Activated naive CD4-positive, alpha-beta T cell treated with anti-CD3 and anti-CD28 coated beads, Interleukin-2, amount 50 U/mL, for 24 hours (primary cell): Measurements from ENCODE around the gene KANSL1.

ENCODE experiments used
- H3K27ac Mint-ChIP-seq: one replicate; pipeline ENCODE4 v1.8.0; 2021; ENCODE audit warnings: mild to moderate bottlenecking, mixed read lengths
- H3K27me3 Mint-ChIP-seq: one replicate; pipeline ENCODE4 v1.8.0; 2021; ENCODE audit warnings: mixed read lengths
- H3K36me3 Mint-ChIP-seq: one replicate; pipeline ENCODE4 v1.8.0; 2021; ENCODE audit warnings: mixed read lengths
- H3K4me1 Mint-ChIP-seq: one replicate; pipeline ENCODE4 v1.8.0; 2021; ENCODE audit warnings: mixed read lengths
- H3K4me3 Mint-ChIP-seq: one replicate; pipeline ENCODE4 v1.8.0; 2021; ENCODE audit warnings: mild to moderate bottlenecking, mixed read lengths
- H3K9me3 Mint-ChIP-seq: one replicate; pipeline ENCODE4 v1.8.0; 2021; ENCODE audit warnings: mixed read lengths

Gene KANSL1

GRCh38 chr17:46143827-46144236 is 49.4 kb downstream of the KANSL1 start:
- Mint-ChIP-seq H3K27ac (peak overlapping the region; percentile 42), H3K36me3 (peaks cover 4% of the 10 kb centered on the region), H3K4me3 (peak overlapping the region; percentile 40), H3K9me3 (no peaks in the 10 kb centered on the region), H3K4me1 (peaks cover 95% of the 10 kb centered on the region), H3K27me3 (no peaks in the 10 kb centered on the region)

DNA sequence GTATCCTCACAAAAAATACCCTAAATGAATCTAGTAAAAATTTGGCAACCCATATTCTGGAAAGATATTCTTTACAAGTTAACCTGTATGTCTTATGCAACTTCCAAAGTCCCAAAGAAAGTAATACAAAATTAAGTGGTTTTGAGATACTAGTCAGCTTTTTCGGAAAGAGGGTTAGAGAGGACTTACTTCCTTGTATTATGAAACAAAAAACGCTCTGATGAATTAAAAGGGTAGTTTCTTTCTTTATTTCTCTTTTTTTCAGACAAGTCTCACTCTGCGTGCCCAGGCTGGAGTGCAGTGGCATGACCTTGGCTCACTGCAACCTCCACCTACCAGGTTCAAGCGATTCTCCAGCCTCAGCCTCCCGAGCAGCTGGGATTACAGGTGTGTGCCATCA is 51.6 kb downstream of the KANSL1 start:
- H3K4me3 Mint-ChIP-seq, result peak overlapping the region; percentile 62
- H3K36me3 Mint-ChIP-seq, result peaks cover 4% of the 10 kb centered on the region
- H3K27ac Mint-ChIP-seq, result peak overlapping the region; percentile 60
- H3K9me3 Mint-ChIP-seq, result no peaks in the 10 kb centered on the region
- H3K4me1 Mint-ChIP-seq, result peaks cover 96% of the 10 kb centered on the region
- no peaks in the 10 kb centered on the region for H3K27me3 Mint-ChIP-seq

DNA sequence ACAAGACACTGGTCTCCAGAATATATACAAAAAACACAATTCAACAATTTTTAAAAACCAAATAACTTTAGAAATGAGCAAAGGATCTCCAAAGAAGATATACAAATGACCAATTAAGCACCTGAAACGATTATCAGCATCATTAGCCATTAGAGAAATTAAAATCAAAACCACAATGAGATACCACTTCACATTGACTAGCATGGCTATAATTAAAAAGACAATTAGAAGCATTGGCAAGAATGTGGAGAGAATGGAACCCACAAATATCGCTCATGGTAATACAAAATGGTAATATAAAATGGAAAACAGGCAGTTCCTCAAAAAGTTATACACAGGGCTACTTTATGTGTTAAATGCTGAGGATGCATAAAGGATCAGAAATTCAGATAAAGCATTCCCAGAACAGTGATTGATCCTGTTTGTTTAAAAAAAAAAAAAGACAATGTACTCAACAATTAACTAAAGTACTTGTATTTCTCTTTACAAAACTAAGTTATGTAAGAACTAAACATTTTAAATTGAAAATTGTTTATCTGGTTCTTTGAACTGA is 52.5 kb downstream of the KANSL1 start:
- H3K4me1 Mint-ChIP-seq, result peaks cover 97% of the 10 kb centered on the region
- no peaks in the 10 kb centered on the region for H3K27me3 Mint-ChIP-seq
- H3K27ac Mint-ChIP-seq, result peak overlapping the region; percentile 46

GRCh38 chr17:46139432-46140210 is 53.6 kb downstream of the KANSL1 start:
- H3K4me1 Mint-ChIP-seq, result peaks cover 97% of the 10 kb centered on the region
- H3K9me3 Mint-ChIP-seq, result no peaks in the 10 kb centered on the region
- peaks cover 2% of the 10 kb centered on the region for H3K36me3 Mint-ChIP-seq
- H3K27ac Mint-ChIP-seq, result peak overlapping the region; percentile 89
- peak overlapping the region; percentile 68 for H3K4me3 Mint-ChIP-seq
- no peaks in the 10 kb centered on the region for H3K27me3 Mint-ChIP-seq

More for the DNA sequence above, 52.5 kb downstream of the KANSL1 start:
- Mint-ChIP-seq H3K9me3 (no peaks in the 10 kb centered on the region), H3K4me3 (peak overlapping the region; percentile 41), H3K36me3 (peaks cover 2% of the 10 kb centered on the region)

- Mint-ChIP-seq H3K4me1 (peaks cover 95% of the 10 kb centered on the region), H3K9me3 (no peaks in the 10 kb centered on the region), H3K4me3 (peak overlapping the region; percentile 68), H3K36me3 (peaks cover 4% of the 10 kb centered on the region), H3K27me3 (no peaks in the 10 kb centered on the region), H3K27ac (peak overlapping the region; percentile 89)
Measured at GRCh38 chr17:46138473-46138872, 54.8 kb downstream of the KANSL1 start.

GRCh38 chr17:46136820-46137219 is 56.4 kb downstream of the KANSL1 start:
- Mint-ChIP-seq H3K4me3 (no peak overlapping the region), H3K27ac (peak overlapping the region; percentile 3)

DNA sequence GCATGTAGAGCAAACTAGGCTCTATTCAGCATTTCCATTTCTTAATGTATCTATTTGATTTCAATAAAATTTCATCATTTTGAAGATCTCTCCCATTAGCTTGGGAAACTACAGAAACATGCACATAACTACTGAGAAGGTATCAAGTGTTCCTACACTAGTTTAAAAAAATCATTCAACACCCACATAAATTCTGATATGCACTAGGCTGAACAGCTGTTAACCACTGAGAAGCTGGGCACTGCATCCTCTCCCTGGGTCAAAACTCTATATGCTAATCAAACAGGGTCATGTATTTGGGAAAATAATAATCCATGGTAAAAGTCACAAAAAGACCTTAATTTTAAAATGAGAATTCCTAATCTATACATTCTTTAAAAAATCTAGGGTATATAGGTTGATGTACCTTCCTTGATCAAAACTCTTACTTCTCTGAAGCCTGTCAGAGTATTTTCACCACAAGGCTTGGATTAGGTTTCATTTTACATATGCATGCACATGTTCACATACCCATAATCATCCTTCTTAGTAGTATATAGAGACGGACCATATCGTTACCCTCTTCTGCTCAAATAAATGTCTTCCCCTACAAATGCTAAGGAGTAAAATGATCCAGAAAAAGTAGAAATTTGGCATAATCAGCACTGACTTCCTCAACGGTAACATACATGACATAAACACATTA is 57.2 kb downstream of the KANSL1 start:
- Mint-ChIP-seq H3K27me3 (no peaks in the 10 kb centered on the region), H3K9me3 (no peaks in the 10 kb centered on the region), H3K4me1 (peaks cover 98% of the 10 kb centered on the region), H3K4me3 (peak overlapping the region; percentile 32), H3K36me3 (peaks cover 10% of the 10 kb centered on the region), H3K27ac (peak overlapping the region; percentile 19)

More at GRCh38 chr17:46136820-46137219, 56.4 kb downstream of the KANSL1 start:
- Mint-ChIP-seq H3K36me3 (peaks cover 10% of the 10 kb centered on the region), H3K4me1 (peaks cover 98% of the 10 kb centered on the region), H3K27me3 (no peaks in the 10 kb centered on the region), H3K9me3 (no peaks in the 10 kb centered on the region)

DNA sequence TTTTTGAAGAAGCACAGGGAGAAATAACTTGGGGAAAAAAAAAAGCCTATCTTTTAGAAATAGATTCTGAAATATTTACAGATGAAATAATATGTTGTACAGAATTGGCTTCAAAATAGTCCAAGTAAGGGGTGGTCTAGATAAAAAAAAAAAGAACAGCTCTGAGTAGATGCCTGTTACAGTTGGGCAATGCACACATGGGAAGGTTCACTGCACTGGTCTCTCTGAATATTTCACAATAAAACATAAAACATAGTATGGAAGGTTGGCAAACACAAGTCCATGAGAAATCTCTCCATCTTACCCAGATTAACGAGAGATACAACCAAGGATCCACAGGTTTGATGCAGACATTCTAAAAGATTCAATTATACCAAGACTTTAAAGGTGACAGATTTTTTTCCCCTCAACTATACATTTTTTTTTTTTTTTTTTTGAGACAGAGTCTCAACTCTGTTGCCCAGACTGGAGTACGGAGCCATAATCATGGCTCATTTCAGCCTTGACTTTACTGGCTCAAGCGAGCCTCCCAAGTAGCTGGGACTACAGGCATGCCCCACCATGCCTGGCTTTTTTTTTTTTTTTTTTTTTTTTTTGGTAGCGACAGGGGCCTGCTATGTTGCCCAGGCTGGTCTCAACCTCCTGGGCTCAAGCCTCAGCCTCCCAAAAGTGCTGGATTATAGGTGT is 58.0 kb downstream of the KANSL1 start:
- Mint-ChIP-seq H3K4me1 (peaks cover 98% of the 10 kb centered on the region), H3K27me3 (no peaks in the 10 kb centered on the region), H3K4me3 (peak overlapping the region; percentile 20), H3K27ac (peak overlapping the region; percentile 74), H3K36me3 (peaks cover 10% of the 10 kb centered on the region), H3K9me3 (no peaks in the 10 kb centered on the region)

GRCh38 chr17:46129302-46129701 is 63.9 kb downstream of the KANSL1 start:
- Mint-ChIP-seq H3K4me3 (peak overlapping the region; percentile 17), H3K27ac (peak overlapping the region; percentile 25), H3K4me1 (peaks cover 96% of the 10 kb centered on the region), H3K9me3 (no peaks in the 10 kb centered on the region), H3K36me3 (peaks cover 22% of the 10 kb centered on the region), H3K27me3 (no peaks in the 10 kb centered on the region)

GRCh38 chr17:46128453-46128852 is 64.8 kb downstream of the KANSL1 start:
- Mint-ChIP-seq H3K27me3 (no peaks in the 10 kb centered on the region), H3K27ac (peak overlapping the region; percentile 20), H3K4me1 (peaks cover 98% of the 10 kb centered on the region), H3K36me3 (peaks cover 18% of the 10 kb centered on the region), H3K9me3 (no peaks in the 10 kb centered on the region), H3K4me3 (peak overlapping the region; percentile 28)

GRCh38 chr17:46127524-46127923 is 65.7 kb downstream of the KANSL1 start:
- H3K27ac Mint-ChIP-seq, result peak overlapping the region; percentile 85

GRCh38 chr17:46126840-46127239 is 66.4 kb downstream of the KANSL1 start:
- Mint-ChIP-seq H3K4me1 (peaks cover 95% of the 10 kb centered on the region), H3K27me3 (no peaks in the 10 kb centered on the region), H3K27ac (peak overlapping the region; percentile 85), H3K36me3 (peaks cover 12% of the 10 kb centered on the region), H3K4me3 (peak overlapping the region; percentile 16), H3K9me3 (no peaks in the 10 kb centered on the region)

More at GRCh38 chr17:46127524-46127923, 65.7 kb downstream of the KANSL1 start:
- H3K27me3 Mint-ChIP-seq, result no peaks in the 10 kb centered on the region
- peaks cover 95% of the 10 kb centered on the region for H3K4me1 Mint-ChIP-seq
- peaks cover 12% of the 10 kb centered on the region for H3K36me3 Mint-ChIP-seq
- H3K9me3 Mint-ChIP-seq, result no peaks in the 10 kb centered on the region
- H3K4me3 Mint-ChIP-seq, result peak overlapping the region; percentile 9

DNA sequence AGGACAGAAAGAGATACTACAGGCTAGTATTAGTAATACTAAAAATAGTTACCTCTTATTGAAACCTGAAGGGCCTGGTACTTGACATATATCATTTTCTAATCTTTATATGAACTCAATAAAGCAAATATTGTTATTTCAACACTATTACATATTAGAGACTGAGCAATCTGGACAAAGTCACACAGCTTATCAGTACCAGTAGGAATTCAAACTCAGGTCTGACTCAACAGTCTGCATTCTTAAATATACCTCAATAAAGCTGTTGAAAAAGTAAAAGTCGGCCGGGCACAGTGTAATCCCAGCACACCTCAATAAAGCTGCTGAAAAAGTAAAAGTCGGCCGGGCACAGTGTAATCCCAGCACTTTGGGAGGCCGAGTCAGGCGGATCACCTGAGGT is 67.4 kb downstream of the KANSL1 start:
- Mint-ChIP-seq H3K4me1 (peaks cover 95% of the 10 kb centered on the region), H3K27me3 (no peaks in the 10 kb centered on the region), H3K36me3 (peaks cover 12% of the 10 kb centered on the region), H3K4me3 (no peak overlapping the region), H3K9me3 (no peaks in the 10 kb centered on the region), H3K27ac (no peak overlapping the region)

- peaks cover 12% of the 10 kb centered on the region for H3K36me3 Mint-ChIP-seq
- no peaks in the 10 kb centered on the region for H3K9me3 Mint-ChIP-seq
- H3K27ac Mint-ChIP-seq, result peak overlapping the region; percentile 65
- H3K27me3 Mint-ChIP-seq, result no peaks in the 10 kb centered on the region
- peaks cover 95% of the 10 kb centered on the region for H3K4me1 Mint-ChIP-seq
- peak overlapping the region; percentile 2 for H3K4me3 Mint-ChIP-seq
Measured at GRCh38 chr17:46124695-46125592, 68.3 kb downstream of the KANSL1 start.
